ENCODE measurements around the gene PFDN4. TPM values are rescaled to one million over a fixed set of nuclear protein-coding genes. Genes with fewer than 3 reads are reported as not detected.

PFDN4 gene
- total RNA-seq, 2 donors from 2014 or later = 43.2 to 44.8 TPM

DNA sequence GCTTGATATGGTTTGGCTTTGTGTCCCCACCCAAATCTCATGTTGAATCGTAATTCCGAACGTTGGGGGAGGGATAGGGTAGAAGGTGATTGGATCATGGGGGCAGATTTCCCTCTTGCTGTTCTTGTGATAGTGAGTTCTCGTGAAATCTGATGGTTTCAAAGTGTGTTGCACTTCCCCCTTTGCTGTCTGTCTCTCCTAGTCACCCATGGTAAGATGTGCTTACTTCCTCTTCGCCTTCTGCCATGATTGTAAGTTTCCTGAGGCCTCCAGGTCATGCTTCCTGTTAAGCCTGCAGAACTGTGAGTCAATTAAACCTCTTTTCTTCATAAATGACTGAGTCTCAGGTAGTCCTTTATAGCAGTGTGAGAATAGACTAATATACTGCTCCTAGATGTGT is 19.9 kb downstream of the PFDN4 start:
- intact Hi-C loops (cut with DNase I) = no loop called here
- 98% methylated on average over 5 of the region's 5 CpGs for WGBS
- Histone ChIP-seq H3K36me3 (no peaks in the 10 kb centered on the region), H3K27ac (no peak overlapping the region), H3K4me1 (replicated peaks) (no peaks in the 10 kb centered on the region), H3K9me3 (no peaks in the 10 kb centered on the region), H3K4me3 (no peak overlapping the region), H3K27me3 (replicated peaks; ENCODE audit: insufficient read depth) (no peaks in the 10 kb centered on the region)
- no peak for DNase-seq (ENCODE audit: low spot score)
- no peak for TF ChIP-seq POLR2AphosphoS5 (IDR thresholded peaks at IDR 0.05)
- TF ChIP-seq POLR2A (IDR thresholded peaks at IDR 0.05) = no peak
- TF ChIP-seq, protein P1, sequence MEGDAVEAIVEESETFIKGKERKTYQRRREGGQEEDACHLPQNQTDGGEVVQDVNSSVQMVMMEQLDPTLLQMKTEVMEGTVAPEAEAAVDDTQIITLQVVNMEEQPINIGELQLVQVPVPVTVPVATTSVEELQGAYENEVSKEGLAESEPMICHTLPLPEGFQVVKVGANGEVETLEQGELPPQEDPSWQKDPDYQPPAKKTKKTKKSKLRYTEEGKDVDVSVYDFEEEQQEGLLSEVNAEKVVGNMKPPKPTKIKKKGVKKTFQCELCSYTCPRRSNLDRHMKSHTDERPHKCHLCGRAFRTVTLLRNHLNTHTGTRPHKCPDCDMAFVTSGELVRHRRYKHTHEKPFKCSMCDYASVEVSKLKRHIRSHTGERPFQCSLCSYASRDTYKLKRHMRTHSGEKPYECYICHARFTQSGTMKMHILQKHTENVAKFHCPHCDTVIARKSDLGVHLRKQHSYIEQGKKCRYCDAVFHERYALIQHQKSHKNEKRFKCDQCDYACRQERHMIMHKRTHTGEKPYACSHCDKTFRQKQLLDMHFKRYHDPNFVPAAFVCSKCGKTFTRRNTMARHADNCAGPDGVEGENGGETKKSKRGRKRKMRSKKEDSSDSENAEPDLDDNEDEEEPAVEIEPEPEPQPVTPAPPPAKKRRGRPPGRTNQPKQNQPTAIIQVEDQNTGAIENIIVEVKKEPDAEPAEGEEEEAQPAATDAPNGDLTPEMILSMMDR (IDR thresholded peaks at IDR 0.05) = no peak

DNA sequence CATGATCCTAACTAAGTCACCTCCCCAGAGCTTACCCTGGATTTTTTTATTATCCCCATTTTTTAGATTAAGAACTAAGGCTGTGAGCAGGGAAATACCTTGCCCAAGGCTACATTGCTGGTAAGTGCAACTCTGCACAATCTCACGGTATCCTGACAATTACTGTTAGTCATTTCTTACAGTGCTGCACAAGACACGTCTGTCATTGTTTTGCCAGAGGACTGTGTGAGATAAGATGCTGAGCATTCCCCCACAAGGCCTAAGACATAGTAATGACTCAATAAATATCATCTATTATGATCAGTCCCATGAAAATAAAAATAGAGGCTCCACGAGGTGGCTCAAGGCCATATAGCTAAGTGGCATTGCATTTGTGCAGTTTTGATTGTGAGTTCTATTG is 21.0 kb downstream of the PFDN4 start:
- Histone ChIP-seq H3K9me3 (no peaks in the 10 kb centered on the region), H3K36me3 (no peaks in the 10 kb centered on the region), H3K4me3 (no peak overlapping the region), H3K27me3 (replicated peaks; ENCODE audit: insufficient read depth) (no peaks in the 10 kb centered on the region), H3K4me1 (replicated peaks) (no peaks in the 10 kb centered on the region), H3K27ac (no peak overlapping the region)
- TF ChIP-seq POLR2A (IDR thresholded peaks at IDR 0.05) (no peak), POLR2AphosphoS5 (IDR thresholded peaks at IDR 0.05) (no peak)
- TF ChIP-seq, protein P1 (IDR thresholded peaks at IDR 0.05) = no peak
- WGBS = 80% methylated on average over 3 of the region's 3 CpGs
- no peak for DNase-seq (ENCODE audit: low spot score)
- intact Hi-C loops (cut with DNase I) = no loop called here

DNA sequence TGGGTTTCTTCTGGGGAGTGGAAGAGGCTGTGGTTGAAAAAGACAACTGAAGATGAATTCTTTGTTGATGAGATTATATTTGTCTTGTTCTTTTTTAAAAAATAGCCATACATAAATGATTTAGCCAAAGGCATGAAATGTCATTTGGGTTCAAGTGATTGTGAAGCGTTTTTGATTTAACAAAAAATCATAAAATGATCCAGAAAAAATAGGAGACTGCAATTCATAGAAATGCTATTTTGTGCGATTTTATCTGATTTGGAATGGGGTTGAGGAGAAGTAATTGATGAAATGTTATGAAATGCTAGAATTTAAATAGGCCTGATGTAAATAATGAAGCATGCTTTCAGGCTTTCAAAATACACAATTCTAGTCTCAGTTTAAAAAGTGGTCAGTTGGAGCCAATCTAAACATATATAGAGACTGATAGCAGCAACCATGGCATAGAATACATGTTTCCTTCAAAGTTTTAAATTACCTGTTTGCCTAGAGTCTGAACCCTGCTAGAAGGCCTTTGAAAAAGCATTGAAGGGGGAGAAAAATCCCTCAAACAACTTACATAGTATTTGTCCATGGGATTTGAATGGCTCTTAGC is 21.8 kb downstream of the PFDN4 start:
- Histone ChIP-seq H3K36me3 (no peaks in the 10 kb centered on the region), H3K9me3 (no peaks in the 10 kb centered on the region), H3K27ac (no peak overlapping the region), H3K4me1 (replicated peaks) (no peaks in the 10 kb centered on the region), H3K4me3 (no peak overlapping the region), H3K27me3 (replicated peaks; ENCODE audit: insufficient read depth) (no peaks in the 10 kb centered on the region)
- TF ChIP-seq POLR2A (IDR thresholded peaks at IDR 0.05) (no peak), POLR2AphosphoS5 (IDR thresholded peaks at IDR 0.05) (no peak)
- TF ChIP-seq, protein P1 (IDR thresholded peaks at IDR 0.05) = no peak
- 75% methylated on average over 2 of the region's 2 CpGs for WGBS
- DNase-seq (ENCODE audit: low spot score) = no peak
- intact Hi-C loops (cut with DNase I) = no loop called here

DNA sequence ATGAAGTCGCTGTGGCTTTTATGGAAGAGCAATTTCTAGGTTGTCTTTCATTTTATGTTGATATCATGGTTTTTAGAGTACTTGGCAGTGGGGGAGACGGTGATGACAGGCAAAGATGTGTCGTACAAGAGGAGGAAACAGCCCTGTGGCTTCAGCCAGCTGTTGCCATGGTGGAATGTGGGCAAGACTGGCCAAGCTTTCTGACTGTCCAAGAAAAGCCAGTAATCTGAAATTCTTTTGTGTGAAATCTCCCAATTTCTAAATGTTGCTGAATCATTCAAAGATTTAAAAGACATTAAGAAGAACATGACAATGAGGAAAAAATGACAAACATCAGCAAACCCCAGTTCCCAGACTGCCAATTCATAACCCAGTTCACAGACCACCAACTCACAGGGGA is 23.1 kb downstream of the PFDN4 start:
- no peaks in the 10 kb centered on the region for H3K27me3 ChIP-seq (replicated peaks; ENCODE audit: insufficient read depth)
- TF ChIP-seq POLR2AphosphoS5 (IDR thresholded peaks at IDR 0.05) (no peak), POLR2A (IDR thresholded peaks at IDR 0.05) (no peak)
- TF ChIP-seq, protein P1 (IDR thresholded peaks at IDR 0.05) = no peak
- H3K4me1 ChIP-seq (replicated peaks) = no peaks in the 10 kb centered on the region
- intact Hi-C loops (cut with DNase I) = no loop called here
- no peak overlapping the region for H3K27ac ChIP-seq
- DNase-seq (ENCODE audit: low spot score) = no peak
- H3K9me3 ChIP-seq = no peaks in the 10 kb centered on the region
- no peak overlapping the region for H3K4me3 ChIP-seq
- WGBS = 65% methylated on average over 3 of the region's 3 CpGs
- no peaks in the 10 kb centered on the region for H3K36me3 ChIP-seq

DNA sequence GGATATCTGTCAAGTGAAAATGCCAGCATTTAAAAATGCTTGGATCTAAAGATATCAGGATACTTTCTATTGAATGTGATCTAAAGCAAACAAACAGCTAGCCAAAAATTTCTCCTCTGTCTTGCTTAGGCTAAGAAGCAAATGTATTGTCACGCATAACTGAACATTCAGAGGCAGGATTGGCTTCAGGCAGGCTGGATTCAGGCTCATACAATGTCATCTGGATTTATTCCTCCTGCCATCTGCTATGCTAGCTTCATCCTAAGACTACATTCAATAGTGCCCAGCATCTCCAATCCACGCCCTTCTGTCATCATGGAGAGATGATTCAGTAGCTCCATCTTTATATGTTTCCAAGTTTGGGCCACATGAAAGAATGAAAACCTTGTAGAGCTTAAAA is 27.1 kb downstream of the PFDN4 start:
- no peak for DNase-seq (ENCODE audit: low spot score)
- TF ChIP-seq, protein P1 (IDR thresholded peaks at IDR 0.05) = no peak
- TF ChIP-seq POLR2AphosphoS5 (IDR thresholded peaks at IDR 0.05) (no peak), POLR2A (IDR thresholded peaks at IDR 0.05) (no peak)
- no peaks in the 10 kb centered on the region for H3K36me3 ChIP-seq
- H3K27ac ChIP-seq = no peak overlapping the region
- no peaks in the 10 kb centered on the region for H3K4me1 ChIP-seq (replicated peaks)
- 65% methylated on average over 2 of the region's 2 CpGs for WGBS
- H3K27me3 ChIP-seq (replicated peaks; ENCODE audit: insufficient read depth) = peaks cover 2% of the 10 kb centered on the region
- intact Hi-C loops (cut with DNase I) = no loop called here
- no peak overlapping the region for H3K4me3 ChIP-seq
- H3K9me3 ChIP-seq = no peaks in the 10 kb centered on the region
